Activated T-cell treated with anti-CD3 and anti-CD28 coated beads, Interleukin-2, amount 50 U/mL, for 48 hours (primary cell): Measurements from ENCODE around the gene KCNIP1.

Experiments used
- DNase-seq, 2 experiments: peaks; one replicate each; pipeline ENCODE4 v3.0.0-alpha.2; 2020

Gene KCNIP1

DNA sequence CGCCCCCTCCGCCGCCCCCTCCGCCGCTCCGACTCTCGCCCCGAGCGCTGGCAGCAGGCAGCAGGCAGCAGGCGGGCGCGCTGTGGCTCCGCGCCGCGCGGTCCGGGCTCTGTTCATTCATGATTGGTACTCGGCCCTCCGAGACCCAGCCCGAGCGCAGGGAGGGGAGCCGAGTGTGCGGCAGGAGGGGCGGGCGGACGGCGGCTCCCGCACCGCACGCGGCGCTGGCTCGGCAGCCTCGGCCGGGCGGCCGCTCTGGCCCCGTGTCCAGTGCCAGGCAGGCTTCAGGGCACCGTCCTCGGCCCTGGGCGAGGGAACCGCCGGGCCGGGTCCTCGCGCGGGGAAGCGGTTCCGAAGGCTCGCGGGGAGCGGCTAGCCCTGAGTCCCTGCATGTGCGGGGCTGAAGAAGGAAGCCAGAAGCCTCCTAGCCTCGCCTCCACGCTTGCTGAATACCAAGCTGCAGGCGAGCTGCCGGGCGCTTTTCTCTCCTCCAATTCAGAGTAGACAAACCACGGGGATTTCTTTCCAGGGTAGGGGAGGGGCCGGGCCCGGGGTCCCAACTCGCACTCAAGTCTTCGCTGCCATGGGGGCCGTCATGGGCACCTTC, at the start of gene KCNIP1:
TSS of gene KCNIP1 (plus strand) at position 31 of the 607 bp plus-strand sequence.
- no peak for DNase-seq

DNA sequence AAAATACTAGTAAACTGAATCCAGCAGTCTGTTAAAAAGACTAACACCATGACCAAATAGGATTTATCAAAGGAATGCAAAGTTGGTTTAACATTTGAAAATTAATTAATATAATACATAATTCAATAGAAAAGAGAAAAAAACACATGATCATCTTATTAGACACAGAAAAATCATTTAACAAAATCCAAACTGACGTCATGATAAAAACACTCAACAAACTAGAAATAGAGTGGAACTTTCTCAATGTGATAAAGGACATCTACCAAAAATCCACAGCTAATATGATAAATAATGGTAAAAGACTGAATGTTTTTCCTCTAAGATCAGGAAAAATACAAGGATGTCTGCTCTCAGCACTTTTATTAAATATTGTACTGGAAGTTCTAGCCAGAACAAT, 40.4 kb upstream of the KCNIP1 start:
- DNase-seq = no peak

DNA sequence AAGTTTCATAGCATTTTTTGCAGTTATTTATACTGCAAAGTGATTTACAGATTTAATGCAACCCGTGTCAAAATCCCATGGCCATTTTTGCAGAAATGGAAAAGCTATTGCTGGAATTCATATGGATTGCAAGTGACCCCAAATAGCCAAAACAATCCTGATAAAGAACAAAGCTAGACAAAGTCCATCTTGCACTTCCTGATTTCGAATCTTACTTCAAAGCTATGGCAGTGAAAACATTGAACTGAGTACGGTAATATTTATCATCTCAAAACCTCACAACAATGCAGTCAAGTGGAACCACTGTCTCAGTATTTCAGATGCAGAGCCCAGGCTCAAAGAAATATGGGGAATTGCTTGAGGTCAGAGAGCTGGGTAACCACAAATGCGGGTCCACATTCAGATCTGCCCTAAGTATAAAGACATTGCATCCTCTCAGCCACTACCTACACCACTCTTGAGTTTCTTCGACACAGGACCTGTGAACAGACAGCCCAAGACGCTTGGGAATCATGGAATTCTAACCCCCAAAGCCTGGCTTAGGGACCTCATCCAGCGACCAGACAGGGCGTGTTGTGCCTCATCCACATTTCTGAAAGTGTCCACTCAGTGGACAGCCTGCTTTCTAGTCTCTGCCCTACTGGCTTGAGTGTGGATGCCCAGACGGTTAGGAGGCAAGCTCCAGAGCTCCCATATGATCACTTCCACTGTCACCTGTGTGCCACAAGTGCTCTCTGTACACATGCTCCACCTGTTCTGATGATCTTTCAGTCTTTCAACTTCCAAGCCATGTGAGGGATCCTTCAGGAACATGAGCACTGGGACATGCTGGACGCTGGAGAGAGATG, 39.3 kb upstream of the KCNIP1 start:
- no peak for DNase-seq

DNA sequence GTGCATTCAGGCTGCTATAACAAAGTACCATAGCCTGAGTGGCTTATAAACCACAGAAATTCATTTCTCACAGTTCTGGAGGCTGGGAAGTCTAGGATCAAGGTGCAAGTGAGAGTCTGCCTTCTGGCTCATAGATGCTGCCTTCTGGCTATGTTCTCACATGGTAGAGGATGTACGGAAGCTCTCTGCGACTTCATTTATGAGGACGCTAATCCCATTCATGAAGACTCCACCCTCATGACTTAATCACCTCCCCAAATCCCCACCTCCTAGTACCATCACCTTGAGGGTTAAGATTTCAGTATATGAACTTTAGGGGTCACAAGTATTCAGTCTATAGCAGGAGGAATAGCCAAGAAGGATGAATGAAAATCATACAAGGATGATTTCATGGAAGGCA, 37.3 kb upstream of the KCNIP1 start:
- no peak for DNase-seq

DNA sequence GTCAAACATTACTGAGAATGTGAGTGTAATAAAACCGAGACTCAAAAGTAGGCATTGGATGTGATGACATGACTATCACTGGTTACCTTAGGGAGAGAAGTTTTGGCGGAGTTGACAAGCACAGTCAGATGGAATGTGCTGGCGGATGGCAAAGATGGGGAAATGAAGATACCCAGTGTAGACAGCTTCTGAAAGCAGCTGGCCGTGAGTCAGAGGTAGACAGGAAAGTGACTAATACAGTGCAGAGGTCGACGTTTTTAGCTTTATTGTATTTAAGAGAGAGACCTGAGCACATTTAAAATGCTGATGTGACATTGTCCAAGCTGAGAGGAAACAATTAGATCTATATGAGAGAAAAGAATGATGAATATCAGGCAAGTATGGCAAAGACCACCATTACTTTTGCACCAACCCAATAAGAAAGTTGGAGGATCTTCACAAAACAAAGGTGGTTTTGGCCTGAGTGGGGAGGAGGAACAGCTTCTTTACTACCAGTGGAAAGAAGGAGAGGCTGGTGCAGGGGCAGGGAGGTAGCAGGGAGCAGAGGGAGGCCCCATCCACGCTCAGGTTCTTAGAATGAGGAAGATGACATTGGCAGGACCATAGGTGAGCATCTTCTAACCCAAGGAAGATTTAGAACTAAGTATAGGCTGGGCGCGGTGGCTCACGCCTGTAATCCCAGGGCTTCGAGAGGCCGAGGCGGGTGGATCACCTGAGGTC, 36.7 kb upstream of the KCNIP1 start:
- peak; percentile 45 to 63 for DNase-seq

DNA sequence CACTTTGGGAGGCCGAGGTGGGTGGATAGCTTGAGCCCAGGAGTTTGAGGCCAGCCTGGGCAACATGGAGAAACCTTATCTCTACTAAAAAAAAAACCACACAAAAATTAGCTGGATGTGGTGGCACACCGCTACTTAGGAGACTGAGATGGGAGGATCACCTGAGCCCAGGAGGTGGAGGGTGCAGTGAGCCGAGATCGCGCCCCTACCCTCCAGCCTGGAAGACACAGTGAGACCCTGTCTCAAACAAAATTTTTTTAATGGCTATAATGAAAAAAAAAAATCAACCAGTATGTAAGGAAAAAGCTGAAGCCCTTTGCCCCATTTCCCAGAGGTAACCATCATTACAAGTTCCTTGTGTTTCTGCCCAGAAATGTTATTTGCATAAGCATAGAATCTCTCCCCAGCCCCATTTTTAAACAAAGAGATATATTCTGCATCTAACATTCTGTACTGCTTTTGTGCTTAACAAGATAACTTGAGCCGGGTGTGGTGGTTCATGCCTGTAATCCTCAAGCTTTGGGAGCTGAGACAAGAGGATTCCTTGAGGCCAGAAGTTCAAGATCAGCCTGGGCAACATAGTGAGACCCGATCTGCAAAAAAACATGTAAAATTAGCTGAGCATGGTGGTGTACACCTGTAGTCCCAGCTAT, 35.1 kb upstream of the KCNIP1 start:
- no peak for DNase-seq

DNA sequence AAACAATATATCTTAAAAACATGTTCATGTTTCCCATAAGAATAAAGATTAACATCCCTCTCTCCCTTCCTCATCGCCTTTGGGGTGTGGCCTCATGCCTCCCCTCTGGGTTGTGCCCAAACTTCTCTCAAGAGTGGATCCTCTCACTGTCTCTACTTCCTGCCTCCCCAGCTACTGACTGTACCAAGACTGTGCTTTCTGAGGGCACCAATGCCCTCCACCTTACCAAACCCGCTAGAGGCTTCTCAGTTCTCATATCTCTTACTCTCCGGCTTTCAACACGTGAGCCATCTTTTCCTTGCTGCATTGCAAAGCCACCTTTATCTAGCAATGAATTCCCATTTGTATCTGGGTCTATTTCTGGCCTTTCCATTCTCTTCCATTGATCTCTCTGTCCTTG, 34.4 kb upstream of the KCNIP1 start:
- no peak for DNase-seq

- DNase-seq = no peak
These were observed 33.5 kb upstream of the KCNIP1 start for GRCh38 chr5:170470275-170470674.

DNA sequence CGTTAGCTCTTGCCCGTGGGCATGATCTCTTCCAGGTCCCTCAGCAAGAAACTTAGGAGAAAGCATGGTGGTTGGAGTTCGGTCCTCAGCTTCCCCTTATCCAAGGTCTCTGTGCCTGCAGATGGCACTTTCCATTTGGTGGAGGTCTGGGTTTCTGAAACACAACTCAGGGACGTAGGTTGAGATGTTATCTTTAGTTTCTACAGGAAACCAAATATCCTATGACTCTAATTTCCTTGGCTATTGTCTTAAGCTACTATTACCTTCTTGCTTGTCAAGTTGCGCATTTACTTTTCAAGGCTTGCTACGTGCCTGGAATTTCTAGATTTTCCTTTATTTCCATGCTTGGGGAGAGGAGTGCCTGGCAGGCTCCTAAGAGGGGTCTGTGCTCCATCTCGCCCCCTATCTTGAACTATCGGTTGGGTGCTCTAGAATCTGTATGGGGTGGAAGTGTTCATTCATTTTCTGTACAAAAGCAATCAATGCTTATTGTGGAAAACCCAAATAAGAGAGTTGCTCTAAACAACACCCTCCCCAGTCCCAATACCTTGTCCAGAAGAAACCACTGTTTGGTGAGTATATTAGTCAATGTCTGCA, 32.9 kb upstream of the KCNIP1 start:
- no peak for DNase-seq

DNA sequence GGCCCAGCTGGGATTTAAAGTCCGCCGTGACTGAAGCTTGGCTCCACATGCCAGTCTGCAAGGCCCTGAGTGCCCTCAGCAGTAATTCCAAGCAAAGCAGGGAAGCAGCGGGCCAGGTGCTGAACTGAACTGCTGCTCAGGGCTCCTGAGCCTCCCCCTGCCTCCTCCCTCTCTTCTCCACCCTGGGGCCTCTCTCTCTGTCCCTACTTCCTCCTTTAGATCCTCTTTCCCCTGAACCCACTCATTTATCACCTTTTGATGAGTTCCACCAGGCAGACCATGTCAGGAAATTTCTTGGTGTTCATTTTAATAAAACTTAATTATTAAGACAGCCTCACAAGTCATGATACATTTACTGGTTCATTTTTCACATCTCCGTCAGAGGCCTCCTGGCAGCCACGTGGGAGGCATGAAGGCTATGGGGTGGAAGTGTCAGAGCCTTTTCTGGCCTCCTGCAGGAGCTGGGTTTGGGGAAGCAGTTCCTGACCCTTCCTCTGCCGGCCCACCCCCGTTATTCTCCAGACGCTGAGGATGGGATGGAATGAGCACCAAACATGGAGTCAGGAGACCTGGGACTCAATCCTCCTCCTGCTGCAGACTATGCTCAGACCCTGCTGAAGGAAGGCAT, 32.2 kb upstream of the KCNIP1 start:
- DNase-seq = no peak

DNA sequence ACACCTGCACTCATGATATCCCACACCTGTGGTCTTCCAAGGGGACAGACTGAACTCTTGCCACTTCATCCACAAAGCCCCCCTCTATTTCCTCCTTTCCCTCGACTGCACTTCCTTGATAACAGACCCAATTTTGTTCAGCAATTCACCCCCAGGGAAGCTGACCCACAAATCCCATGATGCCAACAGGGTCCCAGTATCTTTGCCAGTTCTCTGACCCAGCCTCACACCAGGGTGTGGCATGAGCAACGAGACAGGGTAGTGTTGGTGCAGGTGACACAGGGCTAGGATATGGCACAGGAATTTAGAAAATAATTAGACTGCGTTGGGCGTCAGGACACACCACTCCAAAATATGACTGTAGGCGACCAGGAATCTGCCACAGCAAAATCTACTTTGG, 30.2 kb upstream of the KCNIP1 start:
- DNase-seq = no peak

- DNase-seq = no peak
These were observed 29.1 kb upstream of the KCNIP1 start for GRCh38 chr5:170474489-170475274.

DNA sequence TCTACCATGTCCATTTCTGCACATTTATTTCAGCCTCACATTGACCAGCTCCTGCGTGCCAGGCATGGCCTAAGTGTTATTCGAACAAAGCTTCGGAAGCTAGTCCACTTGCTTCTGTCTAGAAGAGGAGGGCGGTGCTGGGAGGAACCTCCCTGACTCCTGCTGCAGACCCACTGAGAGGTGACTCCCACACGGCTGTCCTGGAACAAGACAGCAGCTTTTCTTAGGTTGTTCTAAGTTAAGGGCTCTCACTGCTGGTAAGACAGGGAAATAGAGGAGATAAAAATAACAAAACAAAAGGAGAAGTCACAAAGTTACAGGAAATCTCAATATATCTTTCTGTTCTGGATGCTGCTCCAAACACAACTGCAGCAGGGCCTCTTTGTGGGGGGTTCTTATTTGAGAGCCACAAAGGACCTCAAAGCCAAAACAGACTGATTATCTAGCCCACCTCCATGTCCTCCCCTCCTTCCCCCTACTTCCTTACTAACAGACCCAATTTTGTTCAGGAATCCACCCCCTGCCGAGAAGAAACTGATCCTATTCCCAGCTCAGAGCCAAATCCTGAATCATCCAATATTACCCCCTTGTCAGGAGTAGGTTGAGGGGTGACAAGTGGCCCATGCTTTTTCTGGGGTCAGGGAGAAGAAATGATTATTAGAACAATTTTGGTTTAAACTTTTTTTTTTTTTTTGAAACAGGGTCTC, 28.4 kb upstream of the KCNIP1 start:
- DNase-seq = no peak

DNA sequence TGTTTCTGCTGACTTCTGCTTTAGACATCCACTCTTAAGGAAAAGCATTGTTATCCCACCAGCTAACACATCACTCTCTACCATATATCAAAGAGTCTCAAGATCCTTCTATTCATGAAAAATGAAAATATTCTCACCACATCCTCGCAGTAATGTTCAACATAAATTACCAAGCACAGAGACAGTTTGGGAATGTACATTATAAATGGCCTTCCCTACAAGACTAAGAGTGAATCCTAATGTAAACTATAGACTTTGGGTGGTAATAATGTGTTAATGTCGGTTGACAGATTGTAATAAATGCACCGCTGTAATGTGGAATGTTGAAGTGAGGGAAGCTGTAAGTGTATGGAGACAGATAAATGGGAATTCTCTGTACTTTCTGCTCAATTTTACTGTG, 27.1 kb upstream of the KCNIP1 start:
- no peak for DNase-seq

- no peak for DNase-seq
These were observed 25.9 kb upstream of the KCNIP1 start for GRCh38 chr5:170477906-170478305.

GRCh38 chr5:170478306-170478705, 25.5 kb upstream of the KCNIP1 start:
- no peak for DNase-seq

GRCh38 chr5:170479484-170479883, 24.3 kb upstream of the KCNIP1 start:
- no peak for DNase-seq

DNA sequence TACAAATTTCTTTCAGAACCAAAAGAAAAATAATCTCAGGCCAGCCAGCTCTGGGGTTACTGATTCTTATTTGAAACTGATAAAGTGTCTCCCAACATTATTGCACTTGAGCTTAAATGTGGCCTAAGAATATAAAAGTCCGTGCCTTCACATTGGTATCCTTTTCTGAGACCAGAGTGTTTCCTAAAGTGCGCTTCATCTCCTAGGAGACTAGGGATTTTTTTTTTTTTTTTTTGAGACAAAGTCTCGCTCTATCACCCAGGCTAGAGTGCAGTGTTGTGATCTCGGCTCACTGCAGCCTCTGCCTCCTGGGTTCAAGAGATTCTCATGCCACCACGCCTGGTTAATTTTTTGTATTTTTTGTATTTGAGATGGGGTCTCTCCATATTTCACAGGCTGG, 23.6 kb upstream of the KCNIP1 start:
- DNase-seq = no peak

DNA sequence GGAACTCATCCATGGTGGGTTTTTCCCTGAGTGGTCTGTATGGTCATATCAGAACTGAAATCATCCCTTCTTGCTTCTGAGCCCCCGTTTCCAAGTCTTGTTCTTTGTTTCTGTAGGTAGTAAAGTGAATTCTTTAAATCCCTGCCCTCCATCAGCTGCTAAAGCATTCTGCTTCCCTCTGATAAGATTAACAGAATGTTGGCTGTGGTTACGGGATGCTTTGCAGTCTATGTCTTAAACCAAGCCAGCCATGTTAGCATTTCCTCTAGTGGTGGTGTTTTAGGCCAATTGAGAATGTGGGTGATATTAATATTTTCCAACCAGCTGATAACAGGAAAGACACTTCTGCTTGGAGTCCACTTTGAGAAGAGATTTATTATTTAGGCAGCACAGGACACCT, 22.0 kb upstream of the KCNIP1 start:
- no peak for DNase-seq

GRCh38 chr5:170482511-170482910, 21.3 kb upstream of the KCNIP1 start:
- no peak for DNase-seq
